Measurements from ENCODE around the gene WDR62.

- no peak for TF ChIP-seq EZH2 (IDR thresholded peaks at IDR 0.05; ENCODE audit: low read depth, low read length, severe bottlenecking)
- TF ChIP-seq CTCF (IDR thresholded peaks at IDR 0.05; ENCODE audit: control extremely low read depth in 1 of 3, insufficient read depth in 1 of 3, low read depth in 1 of 3, low read length in 3 of 3) = no peak
- TF ChIP-seq POLR2AphosphoS5 (IDR thresholded peaks at IDR 0.05; ENCODE audit: low read depth, low read length) = no peak
- no peak for TF ChIP-seq JUN (IDR thresholded peaks at IDR 0.05; ENCODE audit: low read depth, low read length)
- TF ChIP-seq YY1 (IDR thresholded peaks at IDR 0.05; ENCODE audit: low read depth, low read length) = no peak
- TF ChIP-seq POLR2A (IDR thresholded peaks at IDR 0.05; ENCODE audit: control extremely low read depth in 1 of 2, low read depth in 2 of 2, low read length in 2 of 2) = no peak
- no peak for TF ChIP-seq CREB1 (IDR thresholded peaks at IDR 0.05)
- no peak for TF ChIP-seq TAF7 (optimal IDR thresholded peaks at IDR 0.05; ENCODE audit: borderline replicate concordance, low read depth, low read length)
- TF ChIP-seq TAF1 (IDR thresholded peaks at IDR 0.05; ENCODE audit: low read depth, low read length) = no peak
- TF ChIP-seq EGR1 (IDR thresholded peaks at IDR 0.05; ENCODE audit: borderline replicate concordance, low read depth, low read length) = no peak
These were observed 31.3 kb upstream of the WDR62 start for GRCh38 chr19:36023432-36023831.
